ENCODE measurements around the gene MPC1L. TPM values are rescaled to one million over a fixed set of nuclear protein-coding genes. Genes with fewer than 3 reads are reported as not detected.

Gene MPC1L
- total and polyA plus RNA-seq, 2 donors (not counting 1 experiment from before 2014, with no cell fraction given), result not detected

DNA sequence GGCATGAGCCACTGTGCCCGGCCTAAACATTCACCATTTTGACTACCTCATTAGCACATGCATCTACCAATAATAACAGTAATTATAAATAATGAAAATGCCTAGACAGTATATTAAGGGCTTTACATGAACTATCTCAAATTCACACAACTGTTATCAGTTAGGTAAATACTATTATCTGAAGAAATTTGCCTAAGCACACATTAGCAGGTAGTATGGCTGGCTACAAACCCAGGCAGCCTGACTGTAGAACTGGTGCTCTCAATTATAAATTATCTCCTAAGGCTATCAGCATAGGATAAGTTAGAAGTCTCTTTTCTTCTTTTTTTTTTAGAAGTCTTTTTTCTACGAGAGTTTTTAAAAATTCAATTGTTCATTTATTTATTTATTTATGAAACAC lies 38.3 kb downstream of the MPC1L start:
- H3K4me1 Mint-ChIP-seq, result peaks cover 5% of the 10 kb centered on the region
- DNase-seq, result no peak
- H3K4me3 Mint-ChIP-seq, result no peak overlapping the region
- Histone ChIP-seq H3K4me1 (ENCODE audit: control insufficient read depth in 2 of 2, insufficient read depth in 2 of 2, low read length in 2 of 2) (no peaks in the 10 kb centered on the region), H3K27ac (ENCODE audit: low read length in 2 of 2) (no peak overlapping the region), H3K9ac (ENCODE audit: low read length) (no peak overlapping the region), H3K4me2 (replicated peaks; ENCODE audit: low read depth, low read length, poor library complexity, severe bottlenecking) (no peak overlapping the region), H3K36me3 (replicated peaks in 1 of 2; ENCODE audit: control extremely low read depth in 1 of 2, control insufficient read depth in 1 of 2, extremely low read depth in 1 of 2, insufficient read depth in 2 of 2, low read length in 1 of 2) (peaks cover 8 to 46% of the 10 kb centered on the region in 2 experiments), H2AFZ (ENCODE audit: insufficient read depth, low read depth, low read length, poor library complexity, severe bottlenecking) (no peak overlapping the region), H3K27me3 (replicated peaks in 1 of 4; ENCODE audit: control extremely low read depth in 1 of 4, control insufficient read depth in 3 of 4, insufficient read depth in 4 of 4, low read length in 3 of 4) (no peaks in the 10 kb centered on the region), H4K20me1 (ENCODE audit: control insufficient read depth, insufficient read depth, low read length, poor library complexity, severe bottlenecking) (no peaks in the 10 kb centered on the region), H3K9me3 (ENCODE audit: control extremely low read depth in 1 of 3, control insufficient read depth in 2 of 3, insufficient read depth in 1 of 3, low read length in 2 of 3) (no peaks in the 10 kb centered on the region), H3K4me3 (ENCODE audit: control extremely low read depth in 1 of 5, extremely low read depth in 1 of 5, insufficient read depth in 1 of 5, low read depth in 2 of 5, low read length in 4 of 5) (no peak overlapping the region), H3K79me2 (ENCODE audit: control insufficient read depth, insufficient read depth, low read length) (peaks cover 2% of the 10 kb centered on the region)
- TF ChIP-seq EZH2 (IDR thresholded peaks at IDR 0.05; ENCODE audit: borderline replicate concordance, insufficient read depth, low read depth, low read length, poor library complexity, severe bottlenecking), result no peak
- TF ChIP-seq CTCF (IDR thresholded peaks at IDR 0.05), result no peak
- POLR2A ChIA-PET, result no interaction called here
- no peaks in the 10 kb centered on the region for H3K27me3 Mint-ChIP-seq
- intact Hi-C loops (cut with micrococcal nuclease), result no loop called here
- CTCF ChIA-PET, result interaction anchor here (3.1 kb wide), 1 partner anchor 9 kb away, joined by 15 read pairs; no protein-coding TSS in a partner anchor
- H3K9me3 Mint-ChIP-seq (ENCODE audit: insufficient read depth), result no peaks in the 10 kb centered on the region
- H3K27ac Mint-ChIP-seq, result no peak overlapping the region
- WGBS (ENCODE audit: insufficient coverage), result no CpG with 5 or more reads among the region's 2 CpGs
- ATAC-seq (ENCODE audit: low read depth), result no peak

DNA sequence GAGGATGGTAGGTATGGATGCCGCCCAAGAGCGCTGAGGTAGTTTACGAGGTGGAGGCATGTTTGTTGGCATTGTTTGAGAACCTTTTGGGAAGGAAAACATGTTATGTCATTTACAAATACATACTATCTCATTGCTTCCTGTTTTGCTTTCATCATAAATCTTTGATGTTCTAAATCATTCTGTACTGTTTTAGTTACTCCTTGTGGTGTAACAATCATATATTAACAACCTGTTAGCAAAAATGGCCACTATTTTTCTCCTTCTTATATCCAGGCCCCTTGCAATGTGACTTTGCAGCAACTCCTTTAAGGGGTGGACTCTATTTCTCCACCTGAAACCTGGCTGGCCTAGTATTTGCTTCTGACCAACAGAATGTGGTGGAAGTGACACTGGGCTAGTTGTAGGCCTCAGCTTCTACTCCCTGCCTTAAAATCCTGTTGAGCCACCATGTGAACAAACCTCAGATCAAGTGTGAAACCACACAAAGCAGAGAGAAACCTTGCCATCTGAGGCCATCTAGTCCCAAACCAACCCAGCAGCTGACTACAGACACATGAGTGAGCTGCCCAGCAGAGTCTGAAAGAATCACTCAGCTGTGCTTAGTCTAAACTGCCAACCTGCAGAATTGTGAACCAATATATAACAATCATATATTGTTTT lies 40.0 kb downstream of the MPC1L start:
- Mint-ChIP-seq H3K9me3 (ENCODE audit: insufficient read depth) (no peaks in the 10 kb centered on the region), H3K27me3 (no peaks in the 10 kb centered on the region), H3K27ac (no peak overlapping the region), H3K4me3 (no peak overlapping the region), H3K4me1 (peaks cover 5% of the 10 kb centered on the region)
- Histone ChIP-seq H3K9me3 (ENCODE audit: control extremely low read depth in 1 of 3, control insufficient read depth in 2 of 3, insufficient read depth in 1 of 3, low read length in 2 of 3) (no peaks in the 10 kb centered on the region), H3K4me1 (ENCODE audit: control insufficient read depth in 2 of 2, insufficient read depth in 2 of 2, low read length in 2 of 2) (no peaks in the 10 kb centered on the region), H3K79me2 (ENCODE audit: control insufficient read depth, insufficient read depth, low read length) (no peaks in the 10 kb centered on the region), H3K9ac (ENCODE audit: low read length) (no peak overlapping the region), H3K4me2 (replicated peaks; ENCODE audit: low read depth, low read length, poor library complexity, severe bottlenecking) (no peak overlapping the region), H3K27ac (ENCODE audit: low read length in 2 of 2) (no peak overlapping the region), H2AFZ (ENCODE audit: insufficient read depth, low read depth, low read length, poor library complexity, severe bottlenecking) (no peak overlapping the region), H4K20me1 (ENCODE audit: control insufficient read depth, insufficient read depth, low read length, poor library complexity, severe bottlenecking) (no peaks in the 10 kb centered on the region), H3K27me3 (replicated peaks in 1 of 4; ENCODE audit: control extremely low read depth in 1 of 4, control insufficient read depth in 3 of 4, insufficient read depth in 4 of 4, low read length in 3 of 4) (no peaks in the 10 kb centered on the region), H3K36me3 (replicated peaks in 1 of 2; ENCODE audit: control extremely low read depth in 1 of 2, control insufficient read depth in 1 of 2, extremely low read depth in 1 of 2, insufficient read depth in 2 of 2, low read length in 1 of 2) (peaks cover 4 to 51% of the 10 kb centered on the region in 2 experiments), H3K4me3 (ENCODE audit: control extremely low read depth in 1 of 5, extremely low read depth in 1 of 5, insufficient read depth in 1 of 5, low read depth in 2 of 5, low read length in 4 of 5) (no peak overlapping the region)
- DNase-seq (no peak), ATAC-seq (ENCODE audit: low read depth) (no peak)
- WGBS (ENCODE audit: insufficient coverage), result no CpG with 5 or more reads among the region's 3 CpGs
- no peak for TF ChIP-seq EZH2 (IDR thresholded peaks at IDR 0.05; ENCODE audit: borderline replicate concordance, insufficient read depth, low read depth, low read length, poor library complexity, severe bottlenecking)
- TF ChIP-seq CTCF (IDR thresholded peaks at IDR 0.05), result no peak
- intact Hi-C loops (cut with micrococcal nuclease), result no loop called here
- CTCF ChIA-PET, result interaction anchor here (1.4 to 3.1 kb wide), 2 partner anchors 11 to 119 kb away, joined by 4 to 15 read pairs; no protein-coding TSS in a partner anchor
- POLR2A ChIA-PET, result no interaction called here

Measured in B cell (primary cell).